HepG2 (cell line): Measurements from ENCODE around the gene B3GALT6. TPM values are rescaled to one million over a fixed set of nuclear protein-coding genes. Genes with fewer than 3 reads are reported as not detected.

Experiments
- AGO1 ChIP-seq: fragments of 200-400 bp; formaldehyde crosslinking; IDR thresholded peaks from 2 replicates; pipeline ENCODE4 v1.6.1; 2017; ENCODE audit warnings: mild to moderate bottlenecking, low read depth, low read length, moderate library complexity; ENCODE audit not compliant: poor library complexity, severe bottlenecking
- HNRNPLL ChIP-seq: fragments of 200-400 bp; formaldehyde crosslinking; IDR thresholded peaks from 2 replicates; pipeline ENCODE4 v1.6.1; 2017; ENCODE audit warnings: mild to moderate bottlenecking, low read depth, low read length; ENCODE audit not compliant: poor library complexity, severe bottlenecking
- HOXA3 ChIP-seq: sonication (generic); formaldehyde crosslinking; IDR thresholded peaks from 2 replicates; pipeline ENCODE4 v1.5.0; 2020; ENCODE audit warnings: missing genetic modification reagents
- MAZ ChIP-seq, 2 experiments: sonication (generic) in 1 of 2; formaldehyde crosslinking in 1 of 2; IDR thresholded peaks; 2 replicates each; pipeline versions ENCODE4 v1.5.0 to v1.6.1; 2012 to 2020; ENCODE audit warnings: low read depth in 2 of 2, mild to moderate bottlenecking in 2 of 2, borderline replicate concordance in 1 of 2, improper control_type of control experiment in 1 of 2, low read length in 1 of 2, missing genetic modification reagents in 1 of 2, moderate library complexity in 1 of 2
- MEF2D ChIP-seq: sonication (generic); formaldehyde crosslinking; IDR thresholded peaks from 2 replicates; pipeline ENCODE4 v1.5.1; 2020; ENCODE audit warnings: mild to moderate bottlenecking, missing genetic modification reagents
- MTA1 ChIP-seq: sonication (generic); formaldehyde crosslinking; IDR thresholded peaks from 2 replicates; pipeline ENCODE4 v1.4.0; 2020; ENCODE audit warnings: missing genetic modification reagents, mild to moderate bottlenecking, borderline replicate concordance
- RBFOX2 ChIP-seq: fragments of 200-400 bp; formaldehyde crosslinking; IDR thresholded peaks from 2 replicates; pipeline ENCODE4 v1.6.1; 2017; ENCODE audit warnings: low read depth, mild to moderate bottlenecking, low read length
- SAFB2 ChIP-seq: sonication (generic); formaldehyde crosslinking; IDR thresholded peaks from 2 replicates; pipeline ENCODE4 v1.5.1; 2020; ENCODE audit warnings: missing genetic modification reagents, low read depth, mild to moderate bottlenecking, borderline replicate concordance
- STAT5B ChIP-seq: sonication (generic); formaldehyde crosslinking; IDR thresholded peaks from 2 replicates; pipeline ENCODE4 v1.4.0; 2020; ENCODE audit warnings: missing genetic modification reagents
- ZNF235 ChIP-seq: sonication (generic); formaldehyde crosslinking; IDR thresholded peaks from 2 replicates; pipeline ENCODE4 v1.8.1; 2023; ENCODE audit warnings: mild to moderate bottlenecking, missing genetic modification reagents, borderline replicate concordance
- polyA plus RNA-seq, 8 experiments: library from polyadenylated mRNA; depleted of rRNA in 3 of 8; stranded (reverse) in 7 of 8; unstranded in 1 of 8; fragments of >200 nt; fragmentation: Illumina TruSeq in 4 of 8; extraction: Trizol in 4 of 8; gene quantifications; 2 replicates each; pipeline versions ENCODE4 v1.2.1 to v1.2.3, GENCODE V29; 2011 to 2016; ENCODE audit warnings: low read depth in 4 of 8, missing spikeins in 1 of 8, mixed read lengths in 1 of 8; ENCODE audit not compliant: insufficient read depth in 1 of 8
- total RNA-seq, 5 experiments: library from RNA; depleted of rRNA; stranded (reverse); fragments of >200 nt; fragmentation: Illumina TruSeq; extraction: Trizol; gene quantifications; 2 replicates each; pipeline ENCODE4 v1.2.3, GENCODE V29; 2016; ENCODE audit warnings: low read depth in 1 of 5
- TF ChIP-seq, protein P1 (sequence below): sonication (generic); formaldehyde crosslinking; IDR thresholded peaks from 2 replicates; pipeline ENCODE4 v1.4.0; 2020; ENCODE audit warnings: missing genetic modification reagents
- TF ChIP-seq, protein P2 (sequence below), 2 experiments: sonication (generic) in 1 of 2; formaldehyde crosslinking in 1 of 2; IDR thresholded peaks; 2 replicates each; pipeline versions ENCODE4 v1.4.0 to v1.6.1; 2018 to 2020; ENCODE audit warnings: missing genetic modification reagents in 2 of 2, borderline replicate concordance in 1 of 2, low read depth in 1 of 2, mild to moderate bottlenecking in 1 of 2, missing biosample characterization in 1 of 2
- TF ChIP-seq, protein P3 (sequence below), 2 experiments: fragments of 450-650 bp in 1 of 2; sonication (generic) in 1 of 2; formaldehyde crosslinking in 1 of 2; IDR thresholded peaks; 2 replicates each; pipeline versions ENCODE4 v1.6.1 to v1.8.0; 2016 to 2022; ENCODE audit warnings: antibody characterized with exemption in 1 of 2, mild to moderate bottlenecking in 1 of 2, missing genetic modification reagents in 1 of 2

B3GALT6 gene
- total and polyA plus RNA-seq, 2 of the 13 experiments (the other 11 are each of a cell fraction or from before 2014, with no cell fraction given), result 3.9 to 14.2 TPM

DNA sequence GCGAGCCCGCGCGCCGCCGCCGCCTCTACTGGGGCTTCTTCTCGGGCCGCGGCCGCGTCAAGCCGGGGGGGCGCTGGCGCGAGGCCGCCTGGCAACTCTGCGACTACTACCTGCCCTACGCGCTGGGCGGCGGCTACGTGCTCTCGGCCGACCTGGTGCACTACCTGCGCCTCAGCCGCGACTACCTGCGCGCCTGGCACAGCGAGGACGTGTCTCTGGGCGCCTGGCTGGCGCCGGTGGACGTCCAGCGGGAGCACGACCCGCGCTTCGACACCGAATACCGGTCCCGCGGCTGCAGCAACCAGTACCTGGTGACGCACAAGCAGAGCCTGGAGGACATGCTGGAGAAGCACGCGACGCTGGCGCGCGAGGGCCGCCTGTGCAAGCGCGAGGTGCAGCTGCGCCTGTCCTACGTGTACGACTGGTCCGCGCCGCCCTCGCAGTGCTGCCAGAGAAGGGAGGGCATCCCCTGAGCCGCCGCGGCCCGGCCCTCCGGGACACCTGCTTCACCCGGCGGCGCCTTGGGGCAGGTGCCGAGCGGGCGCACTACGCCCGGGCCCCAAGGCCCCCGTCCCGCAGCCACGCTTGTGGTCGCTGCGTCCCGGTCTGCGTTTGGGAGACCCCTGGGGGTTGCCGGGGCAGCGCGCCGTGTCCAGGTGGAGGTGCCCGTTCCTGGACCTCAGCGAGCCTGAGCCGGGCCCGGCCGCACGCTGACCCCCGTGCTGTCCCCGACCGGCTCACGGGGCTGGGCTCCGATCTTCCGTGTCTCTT, 944 bp downstream of the B3GALT6 start (continued):
- no peak for TF ChIP-seq MEF2D (CRISPR knock-in tag)
- no peak for TF ChIP-seq MAZ (IDR thresholded peaks at IDR 0.05; ENCODE audit: borderline replicate concordance, low read depth, low read length)
- TF ChIP-seq MAZ (CRISPR knock-in tag; IDR thresholded peaks at IDR 0.05; ENCODE audit: low read depth), result no peak
- 0 out of 2 replicates have a peak, but pooled peaks have one; percentile 29 for TF ChIP-seq HOXA3 (CRISPR knock-in tag)
- TF ChIP-seq SAFB2 (CRISPR knock-in tag), result 0 out of 2 replicates have a peak, but pooled peaks have one; percentile 14
- TF ChIP-seq, protein P1, sequence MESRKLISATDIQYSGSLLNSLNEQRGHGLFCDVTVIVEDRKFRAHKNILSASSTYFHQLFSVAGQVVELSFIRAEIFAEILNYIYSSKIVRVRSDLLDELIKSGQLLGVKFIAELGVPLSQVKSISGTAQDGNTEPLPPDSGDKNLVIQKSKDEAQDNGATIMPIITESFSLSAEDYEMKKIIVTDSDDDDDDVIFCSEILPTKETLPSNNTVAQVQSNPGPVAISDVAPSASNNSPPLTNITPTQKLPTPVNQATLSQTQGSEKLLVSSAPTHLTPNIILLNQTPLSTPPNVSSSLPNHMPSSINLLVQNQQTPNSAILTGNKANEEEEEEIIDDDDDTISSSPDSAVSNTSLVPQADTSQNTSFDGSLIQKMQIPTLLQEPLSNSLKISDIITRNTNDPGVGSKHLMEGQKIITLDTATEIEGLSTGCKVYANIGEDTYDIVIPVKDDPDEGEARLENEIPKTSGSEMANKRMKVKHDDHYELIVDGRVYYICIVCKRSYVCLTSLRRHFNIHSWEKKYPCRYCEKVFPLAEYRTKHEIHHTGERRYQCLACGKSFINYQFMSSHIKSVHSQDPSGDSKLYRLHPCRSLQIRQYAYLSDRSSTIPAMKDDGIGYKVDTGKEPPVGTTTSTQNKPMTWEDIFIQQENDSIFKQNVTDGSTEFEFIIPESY (CRISPR knock-in tag), result peak; percentile 53; the same call in 1 of the 2 replicates
- peak; percentile 77 for TF ChIP-seq AGO1
- TF ChIP-seq, protein P2, sequence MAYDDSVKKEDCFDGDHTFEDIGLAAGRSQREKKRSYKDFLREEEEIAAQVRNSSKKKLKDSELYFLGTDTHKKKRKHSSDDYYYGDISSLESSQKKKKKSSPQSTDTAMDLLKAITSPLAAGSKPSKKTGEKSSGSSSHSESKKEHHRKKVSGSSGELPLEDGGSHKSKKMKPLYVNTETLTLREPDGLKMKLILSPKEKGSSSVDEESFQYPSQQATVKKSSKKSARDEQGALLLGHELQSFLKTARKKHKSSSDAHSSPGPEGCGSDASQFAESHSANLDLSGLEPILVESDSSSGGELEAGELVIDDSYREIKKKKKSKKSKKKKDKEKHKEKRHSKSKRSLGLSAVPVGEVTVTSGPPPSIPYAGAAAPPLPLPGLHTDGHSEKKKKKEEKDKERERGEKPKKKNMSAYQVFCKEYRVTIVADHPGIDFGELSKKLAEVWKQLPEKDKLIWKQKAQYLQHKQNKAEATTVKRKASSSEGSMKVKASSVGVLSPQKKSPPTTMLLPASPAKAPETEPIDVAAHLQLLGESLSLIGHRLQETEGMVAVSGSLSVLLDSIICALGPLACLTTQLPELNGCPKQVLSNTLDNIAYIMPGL (CRISPR knock-in tag; IDR thresholded peaks at IDR 0.05; ENCODE audit: borderline replicate concordance in 1 of 2, low read depth in 1 of 2), result no peak
- TF ChIP-seq, protein P3, sequence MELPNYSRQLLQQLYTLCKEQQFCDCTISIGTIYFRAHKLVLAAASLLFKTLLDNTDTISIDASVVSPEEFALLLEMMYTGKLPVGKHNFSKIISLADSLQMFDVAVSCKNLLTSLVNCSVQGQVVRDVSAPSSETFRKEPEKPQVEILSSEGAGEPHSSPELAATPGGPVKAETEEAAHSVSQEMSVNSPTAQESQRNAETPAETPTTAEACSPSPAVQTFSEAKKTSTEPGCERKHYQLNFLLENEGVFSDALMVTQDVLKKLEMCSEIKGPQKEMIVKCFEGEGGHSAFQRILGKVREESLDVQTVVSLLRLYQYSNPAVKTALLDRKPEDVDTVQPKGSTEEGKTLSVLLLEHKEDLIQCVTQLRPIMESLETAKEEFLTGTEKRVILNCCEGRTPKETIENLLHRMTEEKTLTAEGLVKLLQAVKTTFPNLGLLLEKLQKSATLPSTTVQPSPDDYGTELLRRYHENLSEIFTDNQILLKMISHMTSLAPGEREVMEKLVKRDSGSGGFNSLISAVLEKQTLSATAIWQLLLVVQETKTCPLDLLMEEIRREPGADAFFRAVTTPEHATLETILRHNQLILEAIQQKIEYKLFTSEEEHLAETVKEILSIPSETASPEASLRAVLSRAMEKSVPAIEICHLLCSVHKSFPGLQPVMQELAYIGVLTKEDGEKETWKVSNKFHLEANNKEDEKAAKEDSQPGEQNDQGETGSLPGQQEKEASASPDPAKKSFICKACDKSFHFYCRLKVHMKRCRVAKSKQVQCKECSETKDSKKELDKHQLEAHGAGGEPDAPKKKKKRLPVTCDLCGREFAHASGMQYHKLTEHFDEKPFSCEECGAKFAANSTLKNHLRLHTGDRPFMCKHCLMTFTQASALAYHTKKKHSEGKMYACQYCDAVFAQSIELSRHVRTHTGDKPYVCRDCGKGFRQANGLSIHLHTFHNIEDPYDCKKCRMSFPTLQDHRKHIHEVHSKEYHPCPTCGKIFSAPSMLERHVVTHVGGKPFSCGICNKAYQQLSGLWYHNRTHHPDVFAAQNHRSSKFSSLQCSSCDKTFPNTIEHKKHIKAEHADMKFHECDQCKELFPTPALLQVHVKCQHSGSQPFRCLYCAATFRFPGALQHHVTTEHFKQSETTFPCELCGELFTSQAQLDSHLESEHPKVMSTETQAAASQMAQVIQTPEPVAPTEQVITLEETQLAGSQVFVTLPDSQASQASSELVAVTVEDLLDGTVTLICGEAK (IDR thresholded peaks at IDR 0.05), result no peak
- TF ChIP-seq, protein P3 (CRISPR knock-in tag; IDR thresholded peaks at IDR 0.05), result no peak
- no peak for TF ChIP-seq STAT5B (CRISPR knock-in tag)
- TF ChIP-seq MTA1, result peak; percentile 32; the same call in 1 of the 2 replicates
- peak; percentile 75 for TF ChIP-seq RBFOX2
- 0 out of 2 replicates have a peak, but pooled peaks have one; percentile 59 for TF ChIP-seq ZNF235 (CRISPR knock-in tag)
- TF ChIP-seq HNRNPLL, result peak; percentile 4
